Panc1 (cell line): ENCODE data around the gene INSL6.

ENCODE experiments used
- CTCF ChIP-seq: fragments of 450-650 bp; IDR thresholded peaks from 2 replicates; pipeline ENCODE4 v1.5.1; 2017; ENCODE audit warnings: mild to moderate bottlenecking
- POLR2AphosphoS5 ChIP-seq: IDR thresholded peaks from 2 replicates; pipeline ENCODE4 v1.6.1; 2012; ENCODE audit warnings: mild to moderate bottlenecking, low read depth, low read length, moderate library complexity
- SIN3A ChIP-seq: IDR thresholded peaks from 2 replicates; pipeline ENCODE4 v1.6.1; 2012; ENCODE audit warnings: low read depth, mild to moderate bottlenecking, low read length, moderate library complexity, borderline replicate concordance; ENCODE audit not compliant: insufficient read depth
- TCF7L2 ChIP-seq: IDR thresholded peaks from 2 replicates; pipeline ENCODE4 v1.6.1; 2011; ENCODE audit warnings: mild to moderate bottlenecking, low read depth, low read length, inconsistent platforms

DNA sequence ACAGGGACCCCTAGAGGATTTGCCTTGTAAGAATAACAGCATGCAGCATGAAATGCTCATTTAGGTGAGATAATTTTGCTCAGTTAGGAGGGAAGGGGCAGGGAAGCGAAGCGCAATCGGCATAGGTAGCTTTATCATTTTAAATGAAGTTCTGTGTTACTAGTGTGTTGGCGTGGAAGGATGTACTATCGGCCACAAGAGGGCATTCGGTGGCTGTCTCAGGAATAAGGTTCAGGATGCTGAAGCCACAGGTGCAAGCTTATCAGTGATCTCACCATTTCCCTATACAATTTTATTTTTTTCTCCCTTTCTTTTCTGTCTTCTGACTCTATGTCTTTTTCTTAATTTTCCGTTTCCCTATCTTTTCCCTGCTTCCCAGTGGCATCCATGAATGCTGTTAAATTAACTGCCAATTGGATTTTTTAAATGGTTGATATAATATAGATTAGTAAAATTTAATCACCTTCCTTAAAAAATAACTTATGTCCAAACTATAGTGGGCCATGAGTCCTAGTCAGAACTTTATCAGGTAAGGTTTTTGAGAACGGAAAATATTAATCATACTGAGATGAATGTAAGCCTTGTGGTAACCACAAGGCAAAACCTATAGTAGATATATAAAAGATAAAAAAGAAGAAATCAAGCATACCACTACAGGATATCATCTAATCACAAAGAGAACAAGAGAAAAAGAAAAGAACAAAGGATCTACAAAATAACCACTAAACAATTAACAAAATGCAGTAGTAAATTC, 1.2 kb upstream of the INSL6 start:
- peak; percentile 66 for TF ChIP-seq CTCF
- TF ChIP-seq TCF7L2, result no peak
- no peak for TF ChIP-seq SIN3A
- TF ChIP-seq POLR2AphosphoS5, result no peak
